GM18517 (cell line): Measurements from ENCODE around the gene PJA2.
"Not testable (repeated sequence)": the region's sequence is repeated elsewhere in the genome, so short reads cannot be mapped to it uniquely, and the experiment has no call there.

Experiments used
- ATAC-seq: cut with Tn5 transposase; IDR thresholded peaks from one replicate; pipeline ENCODE4 v1.9.1; 2021; ENCODE audit warnings: mild to moderate bottlenecking, moderate library complexity; ENCODE audit not compliant: unreplicated experiment

The PJA2 gene

GRCh38 chr5:109313127-109313526 is 96.6 kb downstream of the PJA2 start:
- ATAC-seq: no peak

- no peak for ATAC-seq
These were observed 97.1 kb downstream of the PJA2 start for GRCh38 chr5:109312695-109313094.

- ATAC-seq: no peak
These were observed 99.5 kb downstream of the PJA2 start for GRCh38 chr5:109310315-109310714.

- ATAC-seq: no peak
These were observed 100.3 kb downstream of the PJA2 start for GRCh38 chr5:109309326-109310063.

GRCh38 chr5:109307951-109308350 is 101.8 kb downstream of the PJA2 start:
- no peak for ATAC-seq

GRCh38 chr5:109307456-109307855 is 102.3 kb downstream of the PJA2 start:
- ATAC-seq: no peak

- ATAC-seq: no peak
These were observed 104.4 kb downstream of the PJA2 start for GRCh38 chr5:109305352-109305751.

- ATAC-seq: no peak
These were observed 105.5 kb downstream of the PJA2 start for GRCh38 chr5:109304309-109304708.

GRCh38 chr5:109300367-109300766 is 109.4 kb downstream of the PJA2 start:
- ATAC-seq: no peak

- ATAC-seq: no peak
These were observed 110.2 kb downstream of the PJA2 start for GRCh38 chr5:109299557-109299956.

GRCh38 chr5:109298794-109299193 is 111.0 kb downstream of the PJA2 start:
- ATAC-seq: no peak

- ATAC-seq: no peak
These were observed 111.9 kb downstream of the PJA2 start for GRCh38 chr5:109297900-109298299.

- no peak for ATAC-seq
These were observed 118.7 kb downstream of the PJA2 start for GRCh38 chr5:109291090-109291489.

- ATAC-seq: no peak
These were observed 119.5 kb downstream of the PJA2 start for GRCh38 chr5:109290231-109290630.

- not testable (repeated sequence) for ATAC-seq
These were observed 123.1 kb downstream of the PJA2 start for GRCh38 chr5:109286628-109287027.
